HG02798 (cell line): Measurements from ENCODE around the gene GFI1B.
"Not testable (repeated sequence)": the region's sequence is repeated elsewhere in the genome, so short reads cannot be mapped to it uniquely, and the experiment has no call there.

Experiments
- ATAC-seq: cut with Tn5 transposase; IDR thresholded peaks from one replicate; pipeline ENCODE4 v1.9.1; 2021; ENCODE audit warnings: mild to moderate bottlenecking; ENCODE audit not compliant: unreplicated experiment, poor library complexity

The GFI1B gene

GRCh38 chr9:132965478-132965877, 13.0 kb upstream of the GFI1B start:
- ATAC-seq = no peak

GRCh38 chr9:132967908-132968307, 10.6 kb upstream of the GFI1B start:
- not testable (repeated sequence) for ATAC-seq

- ATAC-seq = no peak
These were observed 8.7 kb upstream of the GFI1B start for GRCh38 chr9:132969783-132970182.

GRCh38 chr9:132970324-132971062, 8.0 kb upstream of the GFI1B start:
- no peak for ATAC-seq

GRCh38 chr9:132973166-132973565, 5.3 kb upstream of the GFI1B start:
- ATAC-seq = no peak

- no peak for ATAC-seq
These were observed 4.8 kb upstream of the GFI1B start for GRCh38 chr9:132973713-132974112.

GRCh38 chr9:132975961-132976360, 2.5 kb upstream of the GFI1B start:
- no peak for ATAC-seq

GRCh38 chr9:132976571-132976970, 1.9 kb upstream of the GFI1B start:
- ATAC-seq = no peak

- ATAC-seq = no peak
These were observed 413 bp upstream of the GFI1B start for GRCh38 chr9:132978112-132978450.

GRCh38 chr9:132980157-132980556, 1.7 kb downstream of the GFI1B start:
- ATAC-seq = no peak

GRCh38 chr9:132982458-132982857, 4.0 kb downstream of the GFI1B start:
- peak; percentile 43 for ATAC-seq

GRCh38 chr9:132983491-132984201, 5.2 kb downstream of the GFI1B start:
- no peak for ATAC-seq

GRCh38 chr9:132984202-132985070, 5.9 kb downstream of the GFI1B start:
- ATAC-seq = no peak

GRCh38 chr9:132985071-132985350, 6.5 kb downstream of the GFI1B start:
- ATAC-seq = no peak

- no peak for ATAC-seq
These were observed 7.0 kb downstream of the GFI1B start for GRCh38 chr9:132985489-132985888.

- no peak for ATAC-seq
These were observed 7.6 kb downstream of the GFI1B start for GRCh38 chr9:132986114-132986513.

GRCh38 chr9:132986640-132987620, 8.4 kb downstream of the GFI1B start:
- no peak for ATAC-seq

- ATAC-seq = no peak
These were observed 9.9 kb downstream of the GFI1B start for GRCh38 chr9:132988244-132989013.

GRCh38 chr9:132989014-132989310, 10.5 kb downstream of the GFI1B start:
- no peak for ATAC-seq
